Stimulated activated CD4-positive, alpha-beta T cell treated with anti-CD3 and anti-CD28 coated beads, Interleukin-12 subunit alpha, Interleukin-12 subunit beta, amount 100 ng/mL, for 48 hours (primary cell): ENCODE measurements around the gene KLHL29.

Experiments used
- DNase-seq, 3 donors: peaks; one replicate each; pipeline ENCODE4 v3.0.0-alpha.2; 2020; ENCODE audit warnings: low read depth in 2 of 3, low spot score in 1 of 3

Gene KLHL29

DNA sequence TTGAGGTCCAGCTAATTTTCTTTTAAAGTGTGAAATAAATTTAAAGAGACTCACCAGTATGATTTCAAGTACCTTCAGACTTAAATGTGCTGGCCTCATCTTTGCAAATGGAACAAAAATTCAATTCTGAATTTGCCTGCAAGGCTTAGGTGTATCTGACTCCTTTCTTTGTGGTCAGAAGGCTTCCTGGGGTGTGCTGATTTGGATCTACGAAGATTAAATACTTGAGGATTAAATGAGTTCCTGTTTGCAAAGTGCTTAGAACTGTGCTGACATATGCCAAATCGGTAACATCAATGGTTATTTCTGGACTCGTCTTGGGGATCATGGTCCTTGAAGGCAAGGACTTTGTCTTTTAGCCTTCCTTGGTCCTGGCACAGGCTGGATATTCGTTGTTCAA is 9.7 kb downstream of the KLHL29 start:
- DNase-seq: no peak

DNA sequence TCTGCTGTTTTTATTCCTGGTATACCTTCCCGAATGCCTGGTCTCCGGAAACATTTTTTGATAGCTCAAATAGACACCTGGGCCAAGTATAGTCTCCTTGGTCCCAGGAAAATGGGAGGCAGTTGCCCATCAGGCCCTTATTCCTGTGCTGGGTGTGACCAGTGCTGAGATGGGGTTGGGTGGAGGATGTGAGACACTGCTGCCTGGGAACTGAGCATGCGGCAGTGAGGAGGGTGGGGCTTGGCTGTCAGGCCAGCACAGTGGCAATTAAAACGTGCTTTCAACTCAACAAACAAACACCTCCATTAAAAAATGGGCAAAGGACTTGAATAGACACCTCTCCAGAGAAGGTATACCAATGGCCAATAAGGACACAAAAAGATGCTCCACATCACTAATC is 12.5 kb downstream of the KLHL29 start:
- DNase-seq: no peak

- no peak for DNase-seq
These were observed 14.8 kb downstream of the KLHL29 start for GRCh38 chr2:23399674-23400261.

GRCh38 chr2:23400703-23401102 is 15.7 kb downstream of the KLHL29 start:
- no peak for DNase-seq

GRCh38 chr2:23401427-23402204 is 16.6 kb downstream of the KLHL29 start:
- no peak for DNase-seq

DNA sequence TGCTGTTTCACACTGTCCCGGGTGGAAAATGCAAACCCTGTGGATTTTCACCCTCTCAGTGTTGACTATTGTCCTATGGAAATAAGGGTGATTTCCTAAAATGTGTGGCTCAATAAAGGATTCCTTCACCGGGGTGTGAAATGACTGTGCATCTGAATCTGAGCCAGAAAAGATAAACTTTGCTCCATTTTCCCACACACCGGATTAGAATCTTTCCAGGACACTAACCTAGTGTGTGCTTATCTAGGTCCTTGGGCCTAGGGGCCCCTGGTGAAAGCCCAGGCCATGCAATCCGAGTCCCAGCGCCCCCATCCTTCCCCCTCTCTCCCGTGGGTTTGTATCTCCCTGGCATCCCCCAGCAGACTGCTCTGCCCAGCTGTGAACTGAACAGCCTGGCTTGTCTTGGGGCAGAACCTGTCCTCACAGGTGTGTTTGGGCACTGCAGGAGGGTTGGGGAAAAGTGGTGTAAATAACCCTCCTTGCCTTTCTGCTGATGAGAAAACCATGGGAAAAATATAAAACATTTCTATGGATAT is 17.3 kb downstream of the KLHL29 start:
- no peak for DNase-seq

DNA sequence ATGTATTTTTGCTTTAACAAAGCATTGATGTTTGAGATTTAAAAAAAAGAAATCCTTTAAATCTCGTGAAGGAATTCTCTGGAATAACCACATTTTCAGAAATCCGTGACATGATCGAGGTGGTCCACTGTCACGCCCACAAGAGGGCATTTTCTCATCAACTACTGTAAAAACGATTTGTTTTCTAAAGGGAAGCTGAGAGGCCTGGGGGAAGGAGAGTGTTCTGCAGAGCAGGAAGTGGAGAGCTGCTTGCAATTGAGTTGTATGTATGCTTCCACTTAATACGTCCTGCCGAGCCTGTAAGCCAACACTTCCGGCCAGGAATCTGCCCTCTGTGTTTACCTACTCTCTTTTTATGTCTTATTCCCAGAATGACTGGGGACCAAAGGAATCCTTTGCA is 19.4 kb downstream of the KLHL29 start:
- no peak for DNase-seq

GRCh38 chr2:23409248-23409647 is 24.3 kb downstream of the KLHL29 start:
- DNase-seq: no peak

GRCh38 chr2:23410596-23410995 is 25.6 kb downstream of the KLHL29 start:
- no peak for DNase-seq

- DNase-seq: no peak
These were observed 26.9 kb downstream of the KLHL29 start for GRCh38 chr2:23411752-23412431.

- DNase-seq: no peak
These were observed 27.7 kb downstream of the KLHL29 start for GRCh38 chr2:23412556-23413155.

- no peak for DNase-seq
These were observed 28.7 kb downstream of the KLHL29 start for GRCh38 chr2:23413641-23414040.

GRCh38 chr2:23414106-23414505 is 29.1 kb downstream of the KLHL29 start:
- DNase-seq: no peak

DNA sequence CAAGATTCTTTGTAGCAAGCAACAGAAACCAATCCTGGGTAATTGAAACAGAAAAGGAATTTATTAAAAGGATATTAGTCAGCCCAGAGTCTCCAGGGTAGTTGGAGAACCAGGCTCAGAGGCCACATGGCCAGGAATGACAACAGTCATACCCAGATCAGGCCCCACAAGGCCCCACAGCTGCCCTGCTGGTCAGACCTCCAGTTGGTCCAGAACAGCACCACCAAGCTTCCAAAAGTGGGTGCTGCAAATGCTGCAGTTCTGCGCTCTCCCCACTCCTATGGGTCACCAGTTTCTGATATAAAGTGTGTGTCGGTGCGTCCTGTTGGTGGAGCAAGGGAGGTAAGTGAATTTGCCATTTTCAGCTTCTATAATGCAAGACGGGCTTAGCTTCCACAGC is 29.9 kb downstream of the KLHL29 start:
- DNase-seq: no peak

GRCh38 chr2:23417310-23417709 is 32.3 kb downstream of the KLHL29 start:
- DNase-seq: no peak

DNA sequence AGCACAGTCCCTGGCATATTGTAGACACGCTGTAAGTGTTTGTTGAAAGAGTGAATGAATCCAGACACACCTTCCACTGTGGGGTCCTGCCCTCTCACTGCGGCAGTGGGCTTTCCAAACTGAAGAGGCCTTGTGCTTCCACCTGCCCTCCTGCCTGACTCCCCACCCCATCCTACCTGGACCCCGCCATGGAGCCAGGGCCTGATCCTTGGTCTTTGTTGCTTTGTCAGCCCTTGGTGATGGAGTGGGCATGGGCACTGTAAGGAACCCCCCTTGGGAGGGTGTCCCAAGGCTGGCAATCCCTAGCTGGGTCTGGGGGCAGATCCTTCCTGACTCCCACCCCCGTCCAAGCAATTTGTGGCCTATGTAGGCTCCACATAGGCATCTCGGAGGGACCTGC is 33.1 kb downstream of the KLHL29 start:
- no peak for DNase-seq

DNA sequence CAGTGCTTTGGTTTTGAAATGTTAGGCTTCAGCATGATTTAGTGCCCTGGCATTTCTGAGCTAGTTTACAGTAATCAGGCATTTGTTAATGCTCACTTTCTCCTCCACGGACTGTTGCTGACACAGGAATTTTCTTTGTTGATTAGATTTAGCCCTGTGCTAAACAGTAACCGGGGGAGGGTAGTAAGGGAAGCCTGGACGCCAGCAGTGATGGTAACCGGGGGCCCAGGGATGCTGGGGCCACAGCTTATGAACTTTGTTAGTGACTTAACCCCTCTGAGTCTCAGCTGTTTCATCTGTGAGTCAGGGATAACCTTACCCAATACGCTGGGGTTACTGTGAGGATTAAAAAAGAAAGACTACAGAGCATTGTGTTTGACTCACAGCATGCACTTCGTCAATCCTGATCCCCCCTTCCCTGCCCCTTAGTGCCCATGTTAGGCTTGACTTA is 33.5 kb downstream of the KLHL29 start:
- DNase-seq: no peak

- no peak for DNase-seq
These were observed 34.5 kb downstream of the KLHL29 start for GRCh38 chr2:23419171-23420090.

DNA sequence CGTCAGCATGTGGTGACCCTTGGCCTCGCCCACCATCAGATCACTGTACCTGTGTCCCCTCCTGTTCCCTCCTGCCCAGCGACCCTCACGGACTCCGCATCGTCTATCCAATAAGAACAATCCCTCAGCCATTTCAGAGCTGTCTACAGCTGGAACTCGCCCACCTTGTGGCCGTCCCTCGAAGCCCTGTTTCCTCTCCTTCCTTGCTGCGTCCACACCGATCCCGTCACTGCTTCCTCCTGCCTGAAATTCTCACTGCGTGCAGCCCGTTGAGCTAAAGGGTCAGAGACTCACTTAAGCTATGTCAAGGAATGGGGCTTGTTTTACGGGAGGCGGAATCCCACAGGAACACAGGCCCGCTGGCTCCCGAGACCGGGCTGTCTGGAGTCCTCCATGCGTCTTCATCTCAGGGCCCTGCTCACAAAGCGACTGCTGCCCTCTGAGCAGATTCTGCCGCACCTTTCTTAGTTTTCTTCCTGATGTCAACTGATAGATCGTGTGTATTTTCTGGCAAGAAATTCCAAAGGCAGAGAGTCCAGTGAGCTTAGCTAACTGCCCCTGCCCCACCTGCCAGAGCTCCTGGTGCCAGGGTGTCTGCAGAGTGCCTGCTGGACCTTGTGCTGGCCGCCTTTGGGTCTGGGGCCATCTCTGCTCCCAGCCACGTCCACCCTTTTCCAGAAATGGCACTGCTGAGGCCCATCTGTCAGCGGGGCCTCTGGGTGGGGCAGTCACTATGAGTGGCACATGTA is 35.3 kb downstream of the KLHL29 start:
- DNase-seq: no peak
